GM21717 (cell line): ENCODE measurements around the gene GPR37L1.
"Not testable (repeated sequence)": the region's sequence is repeated elsewhere in the genome, so short reads cannot be mapped to it uniquely, and the experiment has no call there.

ENCODE experiments used
- ATAC-seq: cut with Tn5 transposase; IDR thresholded peaks from one replicate; pipeline ENCODE4 v1.9.1; 2021; ENCODE audit warnings: mild to moderate bottlenecking, moderate library complexity; ENCODE audit not compliant: unreplicated experiment

Gene GPR37L1

GRCh38 chr1:202167054-202167453 is 44.3 kb downstream of the GPR37L1 start:
- not testable (repeated sequence) for ATAC-seq

- ATAC-seq = no peak
Measured at GRCh38 chr1:202167708-202168415, 45.1 kb downstream of the GPR37L1 start.

- no peak for ATAC-seq
Measured at GRCh38 chr1:202168861-202169260, 46.1 kb downstream of the GPR37L1 start.

DNA sequence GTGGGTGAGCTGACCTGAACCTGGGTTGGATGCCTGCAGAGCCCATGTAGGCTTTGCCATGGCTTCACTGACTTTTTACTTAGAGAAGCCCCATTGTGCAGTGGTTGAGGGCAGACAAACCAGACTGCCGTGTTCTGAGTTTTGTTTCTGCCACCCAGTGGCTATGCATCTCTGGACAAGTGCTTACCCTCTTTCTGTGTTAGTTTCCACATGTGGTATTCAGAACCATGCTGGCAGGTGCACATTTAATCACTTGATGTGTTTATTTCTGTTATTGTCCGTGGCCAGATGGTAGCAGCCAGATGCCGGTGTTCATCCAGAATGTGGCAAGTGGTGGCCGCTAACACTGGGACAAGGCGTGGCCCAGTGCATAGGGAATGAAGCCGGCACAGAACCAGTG is 48.0 kb downstream of the GPR37L1 start:
- no peak for ATAC-seq

DNA sequence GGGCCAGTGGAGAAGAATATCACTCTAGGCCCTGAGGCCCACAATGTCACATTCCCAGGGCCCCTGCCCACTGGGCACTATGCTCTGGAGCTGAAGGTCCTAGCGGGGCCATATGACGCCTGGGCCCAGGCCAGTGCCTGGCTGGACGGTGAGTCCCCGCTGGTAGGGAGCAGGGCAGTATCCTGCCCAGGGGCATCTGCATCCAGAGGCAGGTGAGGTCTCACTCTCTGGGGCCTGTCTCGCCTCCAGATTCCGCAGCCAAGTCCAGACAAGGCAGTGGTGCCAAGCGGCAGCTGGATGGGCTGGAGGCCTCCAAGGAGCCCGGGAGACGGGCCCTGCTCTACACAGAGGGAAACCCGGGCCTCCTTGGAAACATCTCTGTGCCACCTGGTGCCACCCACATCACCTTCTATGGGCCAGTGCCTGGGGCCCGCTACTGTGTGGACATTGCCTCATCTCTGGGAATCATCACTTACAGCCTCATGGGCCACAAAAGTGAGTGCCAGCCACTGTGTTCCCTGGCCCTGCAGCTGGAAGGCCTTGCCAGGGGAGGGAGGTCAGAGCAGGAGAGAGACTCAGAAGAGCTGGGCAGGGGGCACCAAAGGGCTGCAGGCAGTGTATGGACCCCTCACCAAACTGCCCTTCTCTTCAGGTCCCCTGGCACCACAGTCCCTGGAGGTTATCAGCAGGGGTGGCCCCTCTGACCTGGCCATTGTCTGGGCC is 48.7 kb downstream of the GPR37L1 start:
- no peak for ATAC-seq

DNA sequence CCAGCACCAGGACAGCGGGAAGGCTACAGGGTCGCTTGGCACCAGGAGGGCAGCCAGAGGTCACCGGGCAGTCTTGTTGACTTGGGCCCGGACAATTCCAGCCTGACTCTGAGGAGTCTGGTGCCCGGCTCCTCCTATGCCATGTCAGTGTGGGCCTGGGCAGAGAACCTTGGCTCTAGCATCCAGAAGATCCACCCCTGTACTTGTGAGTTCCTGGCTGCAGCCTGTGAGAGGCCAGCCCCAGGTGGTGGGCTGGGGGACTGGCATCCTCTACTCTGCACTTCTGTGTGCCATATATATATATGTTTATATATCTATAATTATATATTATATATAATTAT is 49.3 kb downstream of the GPR37L1 start:
- ATAC-seq = no peak

DNA sequence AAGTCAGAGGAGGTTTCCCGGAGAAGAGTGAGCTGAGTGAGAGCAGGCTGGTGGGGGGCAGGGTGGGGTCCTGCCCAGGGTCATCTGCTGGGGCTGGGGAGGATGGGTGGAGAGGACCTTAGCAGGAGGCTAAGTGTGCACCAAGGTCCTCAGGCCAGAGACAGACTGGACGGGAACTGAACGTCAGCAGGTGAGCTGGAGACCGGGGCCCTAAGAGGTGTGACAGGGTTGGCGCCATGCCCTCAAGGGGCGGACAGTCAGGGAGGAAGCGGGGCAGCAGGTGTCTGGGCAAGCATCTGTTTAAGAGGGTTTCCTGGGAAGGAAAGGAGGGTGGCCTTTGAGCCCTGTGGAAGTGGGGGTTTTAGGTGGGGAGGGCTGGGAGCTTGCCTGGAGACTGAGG is 51.3 kb downstream of the GPR37L1 start:
- ATAC-seq = no peak

DNA sequence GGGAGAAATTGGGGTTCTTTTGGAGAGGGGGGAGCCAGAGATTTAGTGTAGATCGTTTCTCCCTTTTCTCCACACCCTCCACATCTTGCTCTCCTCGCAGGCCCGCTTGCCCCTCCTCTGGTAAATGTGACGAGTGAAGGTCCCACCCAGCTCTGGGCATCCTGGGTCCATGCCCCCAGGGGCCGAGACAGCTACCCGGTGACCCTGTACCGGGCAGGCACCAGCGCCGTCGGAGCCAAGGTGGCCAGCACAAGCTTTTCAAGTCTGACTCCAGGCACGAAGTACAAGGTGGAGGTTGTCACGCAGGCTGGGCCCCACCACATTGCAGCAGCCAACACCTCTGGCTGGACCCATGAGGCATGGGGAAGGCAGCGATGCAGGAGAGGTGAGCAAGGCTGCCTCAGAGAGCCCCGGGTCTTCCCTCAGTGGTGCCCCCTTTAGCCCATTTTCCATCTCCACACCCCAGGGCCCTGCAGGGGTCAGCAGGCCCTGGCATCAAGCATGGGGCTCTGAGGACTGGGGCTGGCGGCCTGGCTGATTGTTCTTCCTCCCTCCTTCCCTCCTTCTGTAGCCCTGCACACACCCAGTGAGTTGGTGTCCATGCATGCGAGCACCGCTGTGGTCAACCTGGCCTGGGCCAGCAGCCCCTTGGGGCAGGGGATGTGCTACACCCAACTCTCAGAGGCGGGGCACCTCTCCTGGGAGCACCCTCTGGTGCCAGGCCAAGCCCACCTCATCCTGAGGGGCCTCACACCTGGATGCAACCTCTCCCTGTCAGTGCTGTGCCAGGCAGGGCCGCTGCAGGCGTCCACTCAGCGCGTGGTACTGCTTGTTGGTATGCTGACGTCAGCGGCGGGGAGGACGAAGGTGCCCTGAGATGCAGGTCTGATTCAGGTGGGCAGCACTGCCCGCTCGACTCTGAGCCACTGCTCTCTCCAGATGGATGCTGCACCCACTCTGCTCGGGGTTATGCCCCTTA is 54.5 kb downstream of the GPR37L1 start:
- ATAC-seq = no peak

- ATAC-seq = no peak
Measured at GRCh38 chr1:202179828-202180750, 57.4 kb downstream of the GPR37L1 start.

DNA sequence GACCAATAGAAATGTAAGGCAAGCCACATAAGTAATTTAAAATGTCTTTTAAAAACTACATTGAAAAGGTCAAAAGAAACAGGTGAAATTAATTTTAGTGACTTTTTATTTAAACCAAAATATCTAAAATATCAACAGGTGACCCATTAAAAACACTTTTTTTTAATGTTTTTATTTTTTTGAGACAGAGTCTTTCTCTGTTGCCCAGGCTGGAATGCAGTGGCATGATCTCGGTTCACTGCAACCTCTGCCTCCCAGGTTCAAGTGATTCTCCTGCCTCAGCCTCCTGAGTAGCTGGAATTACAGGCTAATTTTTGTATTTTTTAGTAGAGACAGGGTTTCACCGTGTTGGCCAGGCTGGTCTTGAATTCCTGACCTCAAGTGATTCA is 58.0 kb downstream of the GPR37L1 start:
- not testable (repeated sequence) for ATAC-seq

GRCh38 chr1:202181586-202181985 is 58.9 kb downstream of the GPR37L1 start:
- no peak for ATAC-seq

GRCh38 chr1:202182040-202182877 is 59.5 kb downstream of the GPR37L1 start:
- ATAC-seq = no peak
